ENCODE data around the gene TNRC18.

The TNRC18 gene

GRCh38 chr7:5466551-5466950 lies 42.9 kb upstream of the TNRC18 start:
- no peak for TF ChIP-seq CTCF (IDR thresholded peaks at IDR 0.05; ENCODE audit: low read depth, low read length, missing control alignments)
- H3K4me3 ChIP-seq (ENCODE audit: low read depth, low read length), result no peak overlapping the region

DNA sequence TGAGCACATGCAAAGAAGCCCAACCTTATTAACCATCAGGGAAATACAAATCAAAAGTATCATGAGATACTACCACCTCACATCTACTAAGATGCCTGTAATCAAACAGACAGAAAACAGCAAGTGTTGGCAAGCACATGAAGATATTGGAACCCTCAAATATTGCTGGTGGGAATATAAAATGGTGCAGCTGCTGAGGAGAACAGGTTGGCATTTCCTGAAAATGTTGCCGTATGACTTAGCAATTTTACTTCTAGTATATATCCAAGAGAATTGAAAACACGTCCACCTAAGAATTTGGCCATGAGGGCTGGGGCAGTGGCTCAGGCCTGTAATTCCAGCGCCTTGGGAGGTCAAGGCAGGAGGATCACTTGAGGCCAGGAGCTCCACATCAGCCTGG lies 39.4 kb upstream of the TNRC18 start:
- no peak for DNase-seq (ENCODE audit: low read depth)
- no peak for TF ChIP-seq CTCF (IDR thresholded peaks at IDR 0.05; ENCODE audit: low read depth, low read length, missing control alignments)

More at GRCh38 chr7:5466551-5466950, 42.9 kb upstream of the TNRC18 start:
- DNase-seq (ENCODE audit: low read depth), result no peak

DNA sequence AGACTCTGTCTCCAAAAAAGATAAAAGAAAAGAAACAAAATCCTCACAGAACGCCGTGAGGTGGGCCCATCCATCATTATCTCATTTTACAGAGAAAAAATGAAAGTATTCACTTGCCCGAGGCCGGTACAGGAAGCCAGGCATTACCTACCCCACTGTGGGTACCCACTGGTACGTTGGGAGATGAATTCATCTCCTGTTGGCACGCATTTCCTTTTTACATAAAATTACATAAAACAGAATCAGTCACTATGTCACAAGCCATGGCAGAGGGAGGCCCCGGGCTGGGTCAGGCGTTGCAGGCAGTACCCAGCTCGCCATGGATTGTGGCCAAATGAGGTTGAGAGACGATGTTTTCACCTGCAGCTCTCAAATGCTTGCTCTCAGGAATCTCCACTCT lies 38.6 kb upstream of the TNRC18 start:
- no peak overlapping the region for H3K4me3 ChIP-seq (ENCODE audit: low read depth, low read length)
- no peak for TF ChIP-seq CTCF (IDR thresholded peaks at IDR 0.05; ENCODE audit: low read depth, low read length, missing control alignments)
- DNase-seq (ENCODE audit: low read depth), result no peak

More for the DNA sequence above, 39.4 kb upstream of the TNRC18 start:
- H3K4me3 ChIP-seq (ENCODE audit: low read depth, low read length), result no peak overlapping the region

- TF ChIP-seq CTCF (IDR thresholded peaks at IDR 0.05; ENCODE audit: low read depth, low read length, missing control alignments), result no peak
- no peak overlapping the region for H3K4me3 ChIP-seq (ENCODE audit: low read depth, low read length)
- DNase-seq (ENCODE audit: low read depth), result no peak
These were observed 35.4 kb upstream of the TNRC18 start for GRCh38 chr7:5458921-5459480.

DNA sequence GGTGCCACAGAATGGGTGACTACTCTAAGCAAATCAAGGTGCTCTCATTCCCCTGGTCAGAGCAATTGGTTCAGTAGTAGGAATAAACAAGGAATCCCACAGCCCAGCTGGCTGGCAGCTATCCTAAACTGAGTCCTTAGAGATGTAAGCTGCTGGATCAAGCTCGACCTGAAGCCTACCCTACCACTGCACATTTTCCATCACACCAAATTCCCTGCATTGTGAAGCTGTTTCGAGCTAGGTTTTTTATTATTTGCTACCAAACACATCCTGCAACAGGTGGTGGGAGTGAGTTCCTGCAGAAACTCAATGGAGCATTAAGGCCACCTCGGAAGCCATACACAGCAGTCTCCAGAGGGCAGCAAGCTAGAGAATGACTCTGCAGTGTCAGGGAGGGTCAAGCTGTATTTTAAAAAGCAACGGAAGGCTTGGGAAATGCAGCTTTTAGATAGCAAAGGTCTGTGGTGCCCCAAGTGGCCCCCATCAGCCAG lies 33.7 kb upstream of the TNRC18 start:
- H3K4me3 ChIP-seq (ENCODE audit: low read depth, low read length), result no peak overlapping the region
- no peak for DNase-seq (ENCODE audit: low read depth)
- no peak for TF ChIP-seq CTCF (IDR thresholded peaks at IDR 0.05; ENCODE audit: low read depth, low read length, missing control alignments)

DNA sequence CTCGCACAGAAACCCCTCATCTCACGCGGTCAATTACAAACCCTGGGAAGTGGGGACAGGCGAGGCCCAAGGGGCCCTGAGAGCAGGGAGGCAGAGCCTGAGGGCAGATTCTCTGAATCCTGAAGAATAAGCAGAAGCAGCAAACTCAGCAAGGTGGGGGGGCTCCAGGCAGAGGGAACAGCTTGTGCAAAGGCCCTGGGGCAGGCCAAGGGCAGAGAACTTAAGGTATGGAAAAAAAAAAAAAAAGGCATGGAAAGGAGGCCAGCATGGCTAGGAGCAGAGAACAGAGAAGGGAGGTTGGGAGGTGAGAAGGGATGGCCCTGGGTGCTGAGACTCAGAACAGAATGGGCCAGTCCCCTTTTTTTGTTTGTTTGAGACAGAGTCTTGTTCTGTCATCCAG lies 32.8 kb upstream of the TNRC18 start:
- no peak for DNase-seq (ENCODE audit: low read depth)
- H3K4me3 ChIP-seq (ENCODE audit: low read depth, low read length), result no peak overlapping the region
- no peak for TF ChIP-seq CTCF (IDR thresholded peaks at IDR 0.05; ENCODE audit: low read depth, low read length, missing control alignments)

DNA sequence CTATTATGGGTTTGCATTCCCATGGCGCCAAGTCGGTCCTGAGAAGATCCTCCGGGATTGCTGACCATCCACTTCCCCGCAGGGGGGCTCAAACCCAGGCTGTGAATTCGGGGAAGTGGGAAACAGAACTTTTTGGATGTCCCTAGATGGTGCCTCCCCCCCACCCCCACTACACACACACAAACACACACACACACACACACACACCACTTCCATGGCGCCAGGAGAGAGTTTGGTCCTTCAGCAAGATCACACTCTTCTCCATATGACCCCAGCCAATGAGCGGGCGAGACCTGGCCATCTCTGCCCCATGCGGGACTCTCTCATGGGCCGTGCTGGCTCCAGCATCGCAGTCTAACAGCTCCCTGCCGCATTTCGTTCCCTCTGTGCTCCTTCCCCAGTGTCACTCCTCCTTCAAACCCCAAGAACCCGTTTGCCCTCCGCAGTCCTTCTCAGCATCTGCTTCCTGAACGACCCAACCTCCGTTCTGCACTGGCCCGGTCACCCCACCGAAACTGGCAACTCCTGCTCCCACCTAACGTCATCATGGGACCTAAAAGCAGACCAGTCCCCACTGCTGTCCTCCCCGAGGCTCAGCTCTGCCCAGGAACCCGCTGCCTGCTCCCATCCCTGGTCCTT lies 32.1 kb upstream of the TNRC18 start:
- DNase-seq (ENCODE audit: low read depth), result no peak
- no peak overlapping the region for H3K4me3 ChIP-seq (ENCODE audit: low read depth, low read length)
- TF ChIP-seq CTCF (IDR thresholded peaks at IDR 0.05; ENCODE audit: low read depth, low read length, missing control alignments), result no peak
